AG04450 (cell line): ENCODE results near the gene CHD6. TPM values are rescaled to one million over a fixed set of nuclear protein-coding genes. Genes with fewer than 3 reads are reported as not detected.

Experiments
- CTCF ChIA-PET: fragments of 300-600, 350-600 bp; formaldehyde crosslinking; extraction: SDS; loops from one replicate; lab custom pipeline; 2022; ENCODE audit warnings: antibody characterized with exemption, inconsistent platforms; lab: Charles Lee
- POLR2A ChIA-PET: fragments of 350-600 bp; formaldehyde crosslinking; extraction: SDS; loops from one replicate; lab custom pipeline; 2021; ENCODE audit warnings: antibody characterized with exemption, inconsistent platforms; lab: Yijun Ruan, JAX
- DNase-seq: peaks from one replicate; pipeline ENCODE4 v3.0.0-alpha.2; 2011; ENCODE audit warnings: low read depth, low spot score
- H3K27ac ChIP-seq: one replicate; pipeline ENCODE4 v1.5.1; 2012; ENCODE audit warnings: low read depth, low read length, control low read depth
- H3K27me3 ChIP-seq: one replicate; pipeline ENCODE4 v1.6.0; 2012; ENCODE audit warnings: low read length; ENCODE audit not compliant: control insufficient read depth, insufficient read depth
- H3K4me3 ChIP-seq: 2 replicates; pipeline ENCODE4 v1.5.1; 2011; ENCODE audit warnings: mild to moderate bottlenecking, low read depth, low read length, control low read depth
- H3K9me3 ChIP-seq: 2 replicates; pipeline ENCODE4 v1.5.1; 2012; ENCODE audit warnings: low read length; ENCODE audit not compliant: control insufficient read depth, insufficient read depth
- polyA plus RNA-seq: library from polyadenylated mRNA; depleted of rRNA; stranded (reverse); fragments of >200 nt; gene quantifications from 2 replicates; pipeline ENCODE4 v1.2.3, GENCODE V29; 2011
- TF ChIP-seq, protein P1 (sequence below): IDR thresholded peaks from 2 replicates; pipeline ENCODE4 v1.5.1; 2011; ENCODE audit warnings: low read depth, low read length, control low read depth, inconsistent platforms

Gene CHD6
- polyA plus RNA-seq, 1 experiment: 21.7 TPM

GRCh38 chr20:41631826-41632225 lies 13.6 kb upstream of the CHD6 start:
- Histone ChIP-seq H3K27ac (no peak overlapping the region), H3K4me3 (no peak overlapping the region), H3K27me3 (peaks cover 2% of the 10 kb centered on the region), H3K9me3 (no peaks in the 10 kb centered on the region)
- no peak for DNase-seq
- TF ChIP-seq, protein P1, sequence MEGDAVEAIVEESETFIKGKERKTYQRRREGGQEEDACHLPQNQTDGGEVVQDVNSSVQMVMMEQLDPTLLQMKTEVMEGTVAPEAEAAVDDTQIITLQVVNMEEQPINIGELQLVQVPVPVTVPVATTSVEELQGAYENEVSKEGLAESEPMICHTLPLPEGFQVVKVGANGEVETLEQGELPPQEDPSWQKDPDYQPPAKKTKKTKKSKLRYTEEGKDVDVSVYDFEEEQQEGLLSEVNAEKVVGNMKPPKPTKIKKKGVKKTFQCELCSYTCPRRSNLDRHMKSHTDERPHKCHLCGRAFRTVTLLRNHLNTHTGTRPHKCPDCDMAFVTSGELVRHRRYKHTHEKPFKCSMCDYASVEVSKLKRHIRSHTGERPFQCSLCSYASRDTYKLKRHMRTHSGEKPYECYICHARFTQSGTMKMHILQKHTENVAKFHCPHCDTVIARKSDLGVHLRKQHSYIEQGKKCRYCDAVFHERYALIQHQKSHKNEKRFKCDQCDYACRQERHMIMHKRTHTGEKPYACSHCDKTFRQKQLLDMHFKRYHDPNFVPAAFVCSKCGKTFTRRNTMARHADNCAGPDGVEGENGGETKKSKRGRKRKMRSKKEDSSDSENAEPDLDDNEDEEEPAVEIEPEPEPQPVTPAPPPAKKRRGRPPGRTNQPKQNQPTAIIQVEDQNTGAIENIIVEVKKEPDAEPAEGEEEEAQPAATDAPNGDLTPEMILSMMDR: no peak
- ChIA-PET CTCF (no interaction called here), POLR2A (no interaction called here)

- Histone ChIP-seq H3K27me3 (peaks cover 2% of the 10 kb centered on the region), H3K9me3 (no peaks in the 10 kb centered on the region), H3K27ac (no peak overlapping the region), H3K4me3 (no peak overlapping the region)
- ChIA-PET CTCF (interaction anchor here (0.9 kb wide), 1 partner anchor 108 kb away, joined by 4 read pairs; no protein-coding TSS in a partner anchor), POLR2A (no interaction called here)
- TF ChIP-seq, protein P1: no peak
- DNase-seq: no peak
Observed at GRCh38 chr20:41630846-41631245, 12.7 kb upstream of the CHD6 start.

DNA sequence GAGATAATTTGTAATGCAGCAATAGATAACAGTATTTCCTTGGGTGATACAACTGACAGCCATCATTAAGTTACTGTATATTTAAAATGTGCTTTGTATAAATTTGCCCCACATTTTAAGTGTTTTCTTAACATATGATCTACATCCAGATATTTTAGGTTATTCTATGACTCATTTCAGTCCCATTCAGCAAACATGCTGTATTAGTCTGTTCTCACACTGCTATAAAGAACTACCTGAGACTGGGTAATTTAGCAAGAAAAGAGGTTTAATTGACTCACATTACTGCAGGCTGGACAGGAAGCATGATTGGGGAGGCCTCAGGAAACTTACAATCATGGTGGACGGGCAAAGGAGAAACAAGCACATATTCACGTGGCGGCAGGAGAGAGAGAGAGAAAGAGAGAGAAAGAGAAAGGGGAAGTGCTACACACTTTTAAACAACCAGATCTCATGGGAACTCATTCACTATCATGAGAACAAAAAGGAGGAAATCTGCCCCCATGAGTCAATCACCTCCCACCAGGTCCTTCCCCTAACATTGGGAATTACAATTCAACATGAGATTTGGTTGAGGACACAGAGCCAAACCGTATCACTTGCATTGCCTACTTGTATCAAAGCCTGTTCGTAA lies 9.6 kb upstream of the CHD6 start:
- TF ChIP-seq, protein P1: no peak
- Histone ChIP-seq H3K9me3 (no peaks in the 10 kb centered on the region), H3K4me3 (no peak overlapping the region), H3K27me3 (peaks cover 2% of the 10 kb centered on the region), H3K27ac (no peak overlapping the region)
- ChIA-PET POLR2A (no interaction called here), CTCF (no interaction called here)
- no peak for DNase-seq

- H3K27ac ChIP-seq: no peak overlapping the region
- no peaks in the 10 kb centered on the region for H3K9me3 ChIP-seq
- peaks cover 2% of the 10 kb centered on the region for H3K27me3 ChIP-seq
- TF ChIP-seq, protein P1: no peak
- DNase-seq: no peak
- CTCF ChIA-PET: no interaction called here
- no peak overlapping the region for H3K4me3 ChIP-seq
- POLR2A ChIA-PET: no interaction called here
Observed at GRCh38 chr20:41627001-41627495, 8.9 kb upstream of the CHD6 start.

- Histone ChIP-seq H3K27me3 (peaks cover 2% of the 10 kb centered on the region), H3K9me3 (no peaks in the 10 kb centered on the region; the same call in 1 of the 2 replicates), H3K27ac (no peak overlapping the region), H3K4me3 (no peak overlapping the region)
- POLR2A ChIA-PET: no interaction called here
- CTCF ChIA-PET: no interaction called here
- DNase-seq: no peak
- TF ChIP-seq, protein P1: no peak
Observed at GRCh38 chr20:41623625-41624375, 5.6 kb upstream of the CHD6 start.
